Neural crest cell (in vitro differentiated cells): Measurements from ENCODE around the gene KRTAP2-4. TPM values are rescaled to one million over a fixed set of nuclear protein-coding genes. Genes with fewer than 3 reads are reported as not detected.
A peak's percentile ranks its signal among the peaks of the same experiment; 100 is the strongest.
"Not testable (repeated sequence)": the region's sequence is repeated elsewhere in the genome, so short reads cannot be mapped to it uniquely, and the experiment has no call there.

Experiments
- DNase-seq: peaks from one replicate; pipeline ENCODE4 v3.0.0; 2021; ENCODE audit warnings: low read depth, mixed read lengths, low spot score
- H3K27ac Mint-ChIP-seq: one replicate; pipeline ENCODE4 v1.8.0; 2021; ENCODE audit warnings: mild to moderate bottlenecking, mixed read lengths; ENCODE audit not compliant: unreplicated experiment
- H3K27me3 Mint-ChIP-seq: 2 replicates; pipeline ENCODE4 v1.8.0; 2021; ENCODE audit warnings: low read depth, mild to moderate bottlenecking, mixed read lengths
- H3K36me3 Mint-ChIP-seq: 2 replicates; pipeline ENCODE4 v1.8.0; 2021; ENCODE audit warnings: low read depth, mild to moderate bottlenecking, mixed read lengths
- H3K4me1 Mint-ChIP-seq: 2 replicates; pipeline ENCODE4 v1.8.0; 2021; ENCODE audit warnings: mixed read lengths
- H3K4me3 Mint-ChIP-seq: one replicate; pipeline ENCODE4 v1.8.0; 2021; ENCODE audit warnings: mild to moderate bottlenecking, mixed read lengths
- H3K9me3 Mint-ChIP-seq: 2 replicates; pipeline ENCODE4 v1.8.0; 2021; ENCODE audit warnings: mixed read lengths
- total RNA-seq: library from RNA; stranded (reverse); gene quantifications from 2 replicates; pipeline ENCODE4 v1.2.1, GENCODE V29; 2021
- TF ChIP-seq, protein P1 (sequence below): fragments of 200-600 bp; sonication (generic); conservative IDR thresholded peaks from 2 replicates; pipeline ENCODE4 v1.5.0; 2021; ENCODE audit warnings: antibody characterized with exemption, mild to moderate bottlenecking

The KRTAP2-4 gene
- total RNA-seq, 1 donor from 2014 or later = not detected

DNA sequence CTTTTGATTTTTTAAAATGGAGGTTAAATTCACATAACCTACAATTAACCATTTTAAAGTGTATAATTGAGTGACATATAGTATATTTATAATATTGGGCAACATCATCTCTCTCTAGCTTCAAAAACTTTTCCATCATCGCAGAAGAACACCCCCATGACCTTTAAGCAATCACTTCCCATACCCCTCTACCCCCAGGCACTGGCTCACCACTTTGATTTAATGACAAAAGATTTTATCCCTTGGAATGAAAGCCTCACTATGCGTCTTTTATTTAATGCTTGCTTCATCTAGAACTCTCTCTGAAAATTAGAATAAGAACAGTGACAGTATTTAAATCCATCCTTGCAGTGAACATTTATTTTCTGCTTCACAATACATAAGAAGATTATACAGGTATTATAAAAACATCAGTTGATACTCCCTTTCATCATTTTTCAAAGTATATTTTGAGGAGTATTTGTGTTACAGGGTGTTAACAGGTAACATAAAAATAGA, 27.8 kb downstream of the KRTAP2-4 start:
- Mint-ChIP-seq H3K27ac (no peak overlapping the region), H3K36me3 (no peaks in the 10 kb centered on the region), H3K4me3 (no peak overlapping the region), H3K27me3 (no peaks in the 10 kb centered on the region), H3K9me3 (peaks cover 3% of the 10 kb centered on the region), H3K4me1 (no peaks in the 10 kb centered on the region)
- TF ChIP-seq, protein P1, sequence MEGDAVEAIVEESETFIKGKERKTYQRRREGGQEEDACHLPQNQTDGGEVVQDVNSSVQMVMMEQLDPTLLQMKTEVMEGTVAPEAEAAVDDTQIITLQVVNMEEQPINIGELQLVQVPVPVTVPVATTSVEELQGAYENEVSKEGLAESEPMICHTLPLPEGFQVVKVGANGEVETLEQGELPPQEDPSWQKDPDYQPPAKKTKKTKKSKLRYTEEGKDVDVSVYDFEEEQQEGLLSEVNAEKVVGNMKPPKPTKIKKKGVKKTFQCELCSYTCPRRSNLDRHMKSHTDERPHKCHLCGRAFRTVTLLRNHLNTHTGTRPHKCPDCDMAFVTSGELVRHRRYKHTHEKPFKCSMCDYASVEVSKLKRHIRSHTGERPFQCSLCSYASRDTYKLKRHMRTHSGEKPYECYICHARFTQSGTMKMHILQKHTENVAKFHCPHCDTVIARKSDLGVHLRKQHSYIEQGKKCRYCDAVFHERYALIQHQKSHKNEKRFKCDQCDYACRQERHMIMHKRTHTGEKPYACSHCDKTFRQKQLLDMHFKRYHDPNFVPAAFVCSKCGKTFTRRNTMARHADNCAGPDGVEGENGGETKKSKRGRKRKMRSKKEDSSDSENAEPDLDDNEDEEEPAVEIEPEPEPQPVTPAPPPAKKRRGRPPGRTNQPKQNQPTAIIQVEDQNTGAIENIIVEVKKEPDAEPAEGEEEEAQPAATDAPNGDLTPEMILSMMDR = no peak
- DNase-seq = no peak

DNA sequence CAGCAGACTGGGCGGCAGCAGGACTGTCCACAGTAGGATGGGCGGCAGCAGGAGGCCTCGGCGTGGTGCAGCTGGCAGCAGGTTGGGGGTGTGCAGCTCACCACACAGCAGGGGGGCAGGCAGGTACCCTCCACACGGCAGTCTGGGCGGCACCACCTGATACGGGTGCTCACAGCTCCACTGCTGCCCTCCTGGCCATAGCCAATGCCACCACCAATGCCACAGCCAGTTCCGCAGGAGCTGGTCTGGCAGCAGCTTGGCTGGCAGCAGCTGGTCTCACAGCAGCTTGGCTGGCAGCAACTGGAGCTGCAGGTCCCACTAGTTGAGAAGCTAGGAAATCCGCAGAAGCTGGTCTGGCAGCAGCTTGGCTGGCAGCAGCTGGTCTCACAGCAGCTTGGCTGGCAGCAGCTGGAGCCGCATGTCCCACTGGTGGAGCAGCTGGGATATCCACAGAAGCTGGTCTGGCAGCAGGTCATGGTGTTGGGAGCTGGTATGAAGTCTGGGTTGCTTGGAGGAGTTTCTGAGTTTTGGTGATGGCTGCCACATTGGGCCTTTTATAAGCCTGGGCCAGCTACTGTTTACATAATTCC, 31.2 kb downstream of the KRTAP2-4 start, which contains the start of gene KRTAP1-3:
KRTAP1-3 (minus strand) TSS at position 529 of the 590 bp plus-strand sequence; CDS start at position 476, 53 bp downstream.
- not testable (repeated sequence) for H3K4me3 Mint-ChIP-seq, H3K4me1 Mint-ChIP-seq, H3K36me3 Mint-ChIP-seq, DNase-seq, H3K27me3 Mint-ChIP-seq, H3K9me3 Mint-ChIP-seq
- H3K27ac Mint-ChIP-seq = peak within 1 kb of the TSS; percentile 57

DNA sequence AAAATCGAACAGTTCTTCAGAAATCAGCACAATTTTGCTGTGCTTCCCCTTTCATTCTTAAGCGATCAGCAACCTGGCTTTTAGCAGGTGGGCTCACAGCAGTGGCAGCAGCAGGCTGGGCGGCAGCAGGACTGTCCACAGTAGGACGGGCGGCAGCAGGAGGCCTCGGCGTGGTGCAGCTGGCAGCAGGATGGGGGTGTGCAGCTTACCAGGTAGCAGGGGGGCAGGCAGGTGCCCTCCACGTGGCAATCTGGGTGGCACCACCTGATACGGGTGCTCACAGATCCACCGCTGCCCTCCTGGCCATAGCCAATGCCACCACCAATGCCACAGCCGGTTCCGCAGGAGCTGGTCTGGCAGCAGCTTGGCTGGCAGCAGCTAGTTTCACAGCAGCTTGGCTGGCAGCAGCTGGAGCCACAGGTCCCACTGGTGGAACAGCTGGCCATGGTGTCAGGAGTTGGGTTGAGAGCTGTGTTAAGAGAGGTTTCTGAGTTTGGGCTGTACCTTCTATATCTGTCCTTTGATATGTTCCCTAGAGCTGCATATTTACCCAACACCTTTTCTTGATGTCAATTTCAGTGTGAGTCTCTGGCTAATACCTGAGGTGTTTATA, 35.9 kb downstream of the KRTAP2-4 start, which contains the start of gene KRTAP1-4:
KRTAP1-4 (minus strand) TSS at position 563 of the 613 bp plus-strand sequence; CDS start at position 446, 117 bp downstream.
- Mint-ChIP-seq H3K36me3 (no peaks in the 10 kb centered on the region), H3K27ac (no peak within 1 kb of the TSS), H3K9me3 (no peaks in the 10 kb centered on the region), H3K4me3 (no peak within 1 kb of the TSS), H3K27me3 (peaks cover 9% of the 10 kb centered on the region), H3K4me1 (no peaks in the 10 kb centered on the region)
- TF ChIP-seq, protein P1 = no peak
- no peak for DNase-seq

DNA sequence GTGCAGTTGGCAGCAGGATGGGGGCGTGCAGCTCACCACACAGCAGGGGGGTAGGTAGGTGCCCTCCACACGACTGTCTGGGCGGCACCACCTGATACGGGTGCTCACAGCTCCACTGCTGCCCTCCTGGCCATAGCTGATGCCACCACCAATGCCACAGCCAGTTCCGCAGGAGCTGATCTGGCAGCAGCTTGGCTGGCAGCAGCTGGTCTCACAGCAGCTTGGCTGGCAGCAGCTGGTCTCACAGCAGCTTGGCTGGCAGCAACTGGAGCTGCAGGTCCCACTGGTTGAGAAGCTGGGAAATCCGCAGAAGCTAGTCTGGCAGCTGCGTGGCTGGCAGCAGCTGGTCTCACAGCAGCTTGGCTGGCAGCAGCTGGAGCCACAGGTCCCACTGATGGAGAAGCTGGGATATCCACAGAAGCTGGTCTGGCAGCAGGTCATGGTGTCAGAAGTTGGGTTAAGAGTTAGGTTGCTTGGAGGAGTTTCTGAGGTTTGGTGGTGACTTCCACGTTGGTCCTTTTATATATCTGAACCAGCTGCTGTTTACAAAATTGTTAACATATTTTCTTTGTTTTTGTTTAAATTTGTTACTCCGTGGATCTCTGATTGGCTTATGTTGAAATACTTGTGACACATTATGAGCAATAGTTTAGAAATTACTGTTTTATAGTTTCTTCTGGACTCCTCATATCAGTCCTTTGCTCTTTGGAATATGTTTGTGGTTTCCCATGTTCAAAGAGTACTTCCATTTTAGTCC, 38.8 kb downstream of the KRTAP2-4 start, which contains the start of gene KRTAP1-5:
KRTAP1-5 (minus strand) TSS at position 494 of the 757 bp plus-strand sequence; CDS start at position 441, 53 bp downstream.
- DNase-seq = no peak
- Mint-ChIP-seq H3K27ac (no peak within 1 kb of the TSS), H3K4me1 (no peaks in the 10 kb centered on the region), H3K4me3 (no peak within 1 kb of the TSS), H3K36me3 (no peaks in the 10 kb centered on the region), H3K9me3 (peaks cover 4% of the 10 kb centered on the region), H3K27me3 (peaks cover 6% of the 10 kb centered on the region)
- TF ChIP-seq, protein P1 = no peak

DNA sequence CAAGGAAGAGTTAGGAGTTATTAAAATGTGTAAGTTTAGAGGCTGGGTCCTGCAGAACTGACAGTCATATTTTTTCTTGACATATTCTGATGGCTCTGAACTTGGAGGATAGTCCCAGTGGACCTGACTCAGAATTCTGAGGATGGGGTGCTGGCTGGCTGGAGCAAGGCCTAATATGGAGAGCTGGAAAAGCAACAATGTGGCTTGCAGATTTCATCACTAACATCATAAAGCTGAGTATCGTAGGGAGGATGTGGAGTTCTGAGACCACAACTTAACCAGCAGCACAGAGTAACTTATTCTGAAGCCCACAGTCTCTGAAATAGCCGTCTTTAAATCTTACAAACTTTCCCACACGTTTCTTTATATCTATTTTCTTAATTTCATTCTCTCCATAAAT, 41.0 kb downstream of the KRTAP2-4 start:
- Mint-ChIP-seq H3K27ac (no peak overlapping the region), H3K36me3 (no peaks in the 10 kb centered on the region), H3K4me1 (no peaks in the 10 kb centered on the region), H3K9me3 (peaks cover 6% of the 10 kb centered on the region), H3K4me3 (no peak overlapping the region), H3K27me3 (peaks cover 4% of the 10 kb centered on the region)
- TF ChIP-seq, protein P1 = no peak
- DNase-seq = no peak
